Measurements from ENCODE around the gene RGS3.

RGS3 gene

DNA sequence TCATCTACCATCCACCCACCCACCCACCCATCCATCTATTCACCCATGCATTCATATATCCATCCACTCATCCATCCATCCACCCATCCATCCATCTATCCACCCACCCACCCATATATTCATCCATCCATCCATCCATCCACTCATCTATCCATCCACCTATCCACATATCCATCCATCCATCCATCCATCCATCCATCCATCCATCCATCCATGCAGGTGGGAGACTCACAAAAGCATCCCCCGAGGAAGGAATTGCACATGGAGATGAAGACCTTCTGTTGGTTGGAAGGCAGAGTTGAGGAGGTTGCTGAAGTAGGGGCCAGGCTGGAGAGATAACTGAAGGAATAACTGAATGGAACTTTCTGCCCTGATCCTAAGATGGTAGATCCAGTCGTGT lies 126.9 kb downstream of the RGS3 start:
- H3K9me3 ChIP-seq (replicated peaks in 1 of 2; ENCODE audit: control insufficient read depth in 2 of 2, insufficient read depth in 1 of 2, low read depth in 1 of 2, low read length in 2 of 2): no peaks in the 10 kb centered on the region
- H2BK5ac ChIP-seq (ENCODE audit: low read length): no peak overlapping the region
- H3K27ac ChIP-seq (replicated peaks; ENCODE audit: low read length): no peak overlapping the region
- no peak overlapping the region for H2AFZ ChIP-seq (ENCODE audit: low read length)
- H3K14ac ChIP-seq (ENCODE audit: low read length): no peak overlapping the region
- no peak overlapping the region for H3K18ac ChIP-seq (ENCODE audit: low read length)
- no peak overlapping the region for H2BK15ac ChIP-seq (ENCODE audit: low read length)
- WGBS, 2 donors (ENCODE audit: extremely low coverage in 2 of 2, insufficient read length in 2 of 2, insufficient replicate concordance in 1 of 2): no CpG with 5 or more reads among the region's 2 CpGs
- DNase-seq (ENCODE audit: low spot score): no peak
- no peak overlapping the region for H2AK5ac ChIP-seq (ENCODE audit: low read depth, low read length)
- H3K4me3 ChIP-seq (ENCODE audit: low read length in 2 of 2): no peak overlapping the region
- no peak overlapping the region for H3K9ac ChIP-seq (ENCODE audit: low read depth, low read length, poor library complexity)
- no peaks in the 10 kb centered on the region for H3K27me3 ChIP-seq (ENCODE audit: control insufficient read depth in 3 of 3, insufficient read depth in 3 of 3, low read depth in 1 of 3, low read length in 3 of 3)
- H3K36me3 ChIP-seq (replicated peaks in 1 of 2; ENCODE audit: control insufficient read depth in 2 of 2, insufficient read depth in 2 of 2, low read length in 2 of 2): peaks cover under 1 to 2% of the 10 kb centered on the region in 2 donors
- H4K8ac ChIP-seq (ENCODE audit: low read depth, low read length): no peak overlapping the region
- H3K4me2 ChIP-seq (ENCODE audit: insufficient read depth, low read length, poor library complexity, severe bottlenecking): no peak overlapping the region
- H3K4ac ChIP-seq (ENCODE audit: low read length): no peak overlapping the region
- H3K23ac ChIP-seq (ENCODE audit: low read depth, low read length, poor library complexity): no peak overlapping the region
- peaks cover 18 to 40% of the 10 kb centered on the region in 2 donors for H3K4me1 ChIP-seq (ENCODE audit: control insufficient read depth in 2 of 2, insufficient read depth in 1 of 2, low read depth in 1 of 2, low read length in 2 of 2)
- peaks cover 5% of the 10 kb centered on the region for H3K79me1 ChIP-seq (ENCODE audit: low read depth, low read length)
- H2BK120ac ChIP-seq (ENCODE audit: low read depth, low read length): no peak overlapping the region
- H4K91ac ChIP-seq (ENCODE audit: low read depth, low read length, poor library complexity): no peak overlapping the region
- H2BK12ac ChIP-seq (ENCODE audit: low read length): no peak overlapping the region

- Histone ChIP-seq H3K4me1 (ENCODE audit: control insufficient read depth in 2 of 2, insufficient read depth in 1 of 2, low read depth in 1 of 2, low read length in 2 of 2) (peaks cover 21 to 44% of the 10 kb centered on the region in 2 donors), H3K18ac (ENCODE audit: low read length) (peak overlapping the region; percentile 4), H2BK120ac (ENCODE audit: low read depth, low read length) (no peak overlapping the region), H3K9me3 (replicated peaks in 1 of 2; ENCODE audit: control insufficient read depth in 2 of 2, insufficient read depth in 1 of 2, low read depth in 1 of 2, low read length in 2 of 2) (no peaks in the 10 kb centered on the region), H3K27me3 (ENCODE audit: control insufficient read depth in 3 of 3, insufficient read depth in 3 of 3, low read depth in 1 of 3, low read length in 3 of 3) (no peaks in the 10 kb centered on the region), H3K4me2 (ENCODE audit: insufficient read depth, low read length, poor library complexity, severe bottlenecking) (no peak overlapping the region), H2BK12ac (ENCODE audit: low read length) (no peak overlapping the region), H3K14ac (ENCODE audit: low read length) (no peak overlapping the region), H3K9ac (ENCODE audit: low read depth, low read length, poor library complexity) (no peak overlapping the region), H3K4me3 (ENCODE audit: low read length in 2 of 2) (no peak overlapping the region), H3K4ac (ENCODE audit: low read length) (no peak overlapping the region), H3K23ac (ENCODE audit: low read depth, low read length, poor library complexity) (no peak overlapping the region), H2BK5ac (ENCODE audit: low read length) (no peak overlapping the region), H4K91ac (ENCODE audit: low read depth, low read length, poor library complexity) (no peak overlapping the region), H2AFZ (ENCODE audit: low read length) (peak overlapping the region; percentile 69), H3K27ac (replicated peaks; ENCODE audit: low read length) (no peak overlapping the region), H2BK15ac (ENCODE audit: low read length) (no peak overlapping the region), H3K79me1 (ENCODE audit: low read depth, low read length) (peaks cover 8% of the 10 kb centered on the region), H4K8ac (ENCODE audit: low read depth, low read length) (no peak overlapping the region), H2AK5ac (ENCODE audit: low read depth, low read length) (no peak overlapping the region), H3K36me3 (replicated peaks in 1 of 2; ENCODE audit: control insufficient read depth in 2 of 2, insufficient read depth in 2 of 2, low read length in 2 of 2) (peaks cover 7 to 10% of the 10 kb centered on the region in 2 donors)
- peak; percentile 79 for DNase-seq (ENCODE audit: low spot score)
- WGBS, 2 donors (ENCODE audit: extremely low coverage in 2 of 2, insufficient read length in 2 of 2, insufficient replicate concordance in 1 of 2): no CpG with 5 or more reads among the region's 20 CpGs
Measured at GRCh38 chr9:113590991-113591898, 127.7 kb downstream of the RGS3 start.

- no peak for DNase-seq (ENCODE audit: low spot score)
- peaks cover 14 to 18% of the 10 kb centered on the region in 2 donors for H3K36me3 ChIP-seq (replicated peaks in 1 of 2; ENCODE audit: control insufficient read depth in 2 of 2, insufficient read depth in 2 of 2, low read length in 2 of 2)
- H3K4ac ChIP-seq (ENCODE audit: low read length): no peak overlapping the region
- peak overlapping the region; percentile 77 for H2AK5ac ChIP-seq (ENCODE audit: low read depth, low read length)
- H3K9me3 ChIP-seq (replicated peaks in 1 of 2; ENCODE audit: control insufficient read depth in 2 of 2, insufficient read depth in 1 of 2, low read depth in 1 of 2, low read length in 2 of 2): no peaks in the 10 kb centered on the region
- H3K4me1 ChIP-seq (ENCODE audit: control insufficient read depth in 2 of 2, insufficient read depth in 1 of 2, low read depth in 1 of 2, low read length in 2 of 2): peaks cover 21 to 44% of the 10 kb centered on the region in 2 donors
- H4K91ac ChIP-seq (ENCODE audit: low read depth, low read length, poor library complexity): peak overlapping the region; percentile 6
- H2BK15ac ChIP-seq (ENCODE audit: low read length): no peak overlapping the region
- H3K9ac ChIP-seq (ENCODE audit: low read depth, low read length, poor library complexity): no peak overlapping the region
- H4K8ac ChIP-seq (ENCODE audit: low read depth, low read length): no peak overlapping the region
- peak overlapping the region; percentile 8 for H2AFZ ChIP-seq (ENCODE audit: low read length)
- peaks cover 8% of the 10 kb centered on the region for H3K79me1 ChIP-seq (ENCODE audit: low read depth, low read length)
- peak overlapping the region; percentile 27 for H3K23ac ChIP-seq (ENCODE audit: low read depth, low read length, poor library complexity)
- H2BK12ac ChIP-seq (ENCODE audit: low read length): peak overlapping the region; percentile 92
- no peak overlapping the region for H3K4me2 ChIP-seq (ENCODE audit: insufficient read depth, low read length, poor library complexity, severe bottlenecking)
- peak overlapping the region; percentile 31 for H3K18ac ChIP-seq (ENCODE audit: low read length)
- H2BK5ac ChIP-seq (ENCODE audit: low read length): peak overlapping the region; percentile 4
- no peak overlapping the region for H3K4me3 ChIP-seq (ENCODE audit: low read length in 2 of 2)
- H2BK120ac ChIP-seq (ENCODE audit: low read depth, low read length): no peak overlapping the region
- H3K27ac ChIP-seq (replicated peaks; ENCODE audit: low read length): no peak overlapping the region
- H3K14ac ChIP-seq (ENCODE audit: low read length): no peak overlapping the region
- H3K27me3 ChIP-seq (ENCODE audit: control insufficient read depth in 3 of 3, insufficient read depth in 3 of 3, low read depth in 1 of 3, low read length in 3 of 3): no peaks in the 10 kb centered on the region
- WGBS, 2 donors (ENCODE audit: extremely low coverage in 2 of 2, insufficient read length in 2 of 2, insufficient replicate concordance in 1 of 2): no CpG with 5 or more reads among the region's 7 CpGs
Measured at GRCh38 chr9:113591899-113592625, 128.5 kb downstream of the RGS3 start.
